HepG2 (cell line): Measurements from ENCODE around the gene ARMC2. TPM values are rescaled to one million over a fixed set of nuclear protein-coding genes. Genes with fewer than 3 reads are reported as not detected.

Experiments used
- BRCA1 ChIP-seq: sonication (generic); formaldehyde crosslinking; IDR thresholded peaks from 2 replicates; pipeline ENCODE4 v1.4.0; 2020; ENCODE audit warnings: missing genetic modification reagents
- CBX5 ChIP-seq: sonication (generic); formaldehyde crosslinking; IDR thresholded peaks from 2 replicates; pipeline ENCODE4 v1.4.0; 2020; ENCODE audit warnings: missing genetic modification reagents, borderline replicate concordance
- FOXK2 ChIP-seq: fragments of 450-650 bp; IDR thresholded peaks from 2 replicates; pipeline ENCODE4 v1.6.1; 2016
- FOXM1 ChIP-seq: sonication (generic); formaldehyde crosslinking; IDR thresholded peaks from 2 replicates; pipeline ENCODE4 v1.5.0; 2020; ENCODE audit warnings: missing genetic modification reagents
- GABPB1 ChIP-seq: IDR thresholded peaks from 2 replicates; pipeline ENCODE4 v1.6.1; 2016; ENCODE audit warnings: mild to moderate bottlenecking, missing genetic modification reagents, moderate library complexity, missing compliant biosample characterization
- JUN ChIP-seq: sonication (generic); formaldehyde crosslinking; IDR thresholded peaks from 2 replicates; pipeline ENCODE4 v1.4.0; 2020; ENCODE audit warnings: mild to moderate bottlenecking, missing genetic modification reagents
- MED13 ChIP-seq: sonication (generic); formaldehyde crosslinking; IDR thresholded peaks from 2 replicates; pipeline ENCODE4 v1.5.0; 2020; ENCODE audit warnings: missing genetic modification reagents
- MLLT10 ChIP-seq: sonication (generic); formaldehyde crosslinking; IDR thresholded peaks from 2 replicates; pipeline ENCODE4 v1.4.0; 2020; ENCODE audit warnings: missing genetic modification reagents
- MTF1 ChIP-seq: sonication (generic); formaldehyde crosslinking; IDR thresholded peaks from 2 replicates; pipeline ENCODE4 v1.5.0; 2020; ENCODE audit warnings: missing genetic modification reagents
- NRL ChIP-seq: sonication (generic); formaldehyde crosslinking; IDR thresholded peaks from 2 replicates; pipeline ENCODE4 v1.5.0; 2020; ENCODE audit warnings: missing genetic modification reagents, mild to moderate bottlenecking, moderate library complexity, borderline replicate concordance
- SMC3 ChIP-seq: IDR thresholded peaks from 2 replicates; pipeline ENCODE4 v1.6.1; 2011; ENCODE audit warnings: low read length, improper control_type of control experiment
- TBX3 ChIP-seq: fragments of 450-650 bp; IDR thresholded peaks from 2 replicates; pipeline ENCODE4 v1.6.1; 2017; ENCODE audit warnings: antibody characterized with exemption, mild to moderate bottlenecking, inconsistent platforms, borderline replicate concordance
- ZNF138 ChIP-seq: sonication (generic); formaldehyde crosslinking; IDR thresholded peaks from 2 replicates; pipeline ENCODE4 v1.5.0; 2020; ENCODE audit warnings: mild to moderate bottlenecking, low read depth, missing genetic modification reagents
- ZNF251 ChIP-seq: sonication (generic); formaldehyde crosslinking; IDR thresholded peaks from 2 replicates; pipeline ENCODE4 v1.9.0; 2021; ENCODE audit warnings: mild to moderate bottlenecking, missing genetic modification reagents
- ZNF510 ChIP-seq: sonication (generic); formaldehyde crosslinking; IDR thresholded peaks from 2 replicates; pipeline ENCODE4 v1.4.0; 2020; ENCODE audit warnings: low read depth, mild to moderate bottlenecking, missing genetic modification reagents
- ZNF792 ChIP-seq: IDR thresholded peaks from 2 replicates; pipeline ENCODE4 v1.6.1; 2016
- ZNF839 ChIP-seq: sonication (generic); formaldehyde crosslinking; IDR thresholded peaks from 2 replicates; pipeline ENCODE4 v1.4.0; 2020; ENCODE audit warnings: missing genetic modification reagents, mild to moderate bottlenecking, borderline replicate concordance
- polyA plus RNA-seq, 8 experiments: library from polyadenylated mRNA; depleted of rRNA in 3 of 8; stranded (reverse) in 7 of 8; unstranded in 1 of 8; fragments of >200 nt; fragmentation: Illumina TruSeq in 4 of 8; extraction: Trizol in 4 of 8; gene quantifications; 2 replicates each; pipeline versions ENCODE4 v1.2.1 to v1.2.3, GENCODE V29; 2011 to 2016; ENCODE audit warnings: low read depth in 4 of 8, missing spikeins in 1 of 8, mixed read lengths in 1 of 8; ENCODE audit not compliant: insufficient read depth in 1 of 8
- total RNA-seq, 5 experiments: library from RNA; depleted of rRNA; stranded (reverse); fragments of >200 nt; fragmentation: Illumina TruSeq; extraction: Trizol; gene quantifications; 2 replicates each; pipeline ENCODE4 v1.2.3, GENCODE V29; 2016; ENCODE audit warnings: low read depth in 1 of 5
- TF ChIP-seq, protein P1 (sequence below): sonication (generic); formaldehyde crosslinking; IDR thresholded peaks from 2 replicates; pipeline ENCODE4 v1.5.0; 2020; ENCODE audit warnings: mild to moderate bottlenecking, missing genetic modification reagents, borderline replicate concordance
- TF ChIP-seq, protein P2 (sequence below): sonication (generic); formaldehyde crosslinking; IDR thresholded peaks from 2 replicates; pipeline ENCODE4 v1.9.0; 2021; ENCODE audit warnings: missing genetic modification reagents, borderline replicate concordance
- TF ChIP-seq, protein P3 (sequence below): sonication (generic); formaldehyde crosslinking; conservative IDR thresholded peaks from 2 replicates; pipeline ENCODE4 v1.4.0; 2020; ENCODE audit warnings: missing genetic modification reagents
- TF ChIP-seq, protein P4 (sequence below): sonication (generic); formaldehyde crosslinking; IDR thresholded peaks from 2 replicates; pipeline ENCODE4 v1.5.0; 2020; ENCODE audit warnings: missing genetic modification reagents

The ARMC2 gene
- total and polyA plus RNA-seq, 2 of the 13 experiments (the other 11 are each of a cell fraction or from before 2014, with no cell fraction given), result 1.4 to 3.2 TPM

DNA sequence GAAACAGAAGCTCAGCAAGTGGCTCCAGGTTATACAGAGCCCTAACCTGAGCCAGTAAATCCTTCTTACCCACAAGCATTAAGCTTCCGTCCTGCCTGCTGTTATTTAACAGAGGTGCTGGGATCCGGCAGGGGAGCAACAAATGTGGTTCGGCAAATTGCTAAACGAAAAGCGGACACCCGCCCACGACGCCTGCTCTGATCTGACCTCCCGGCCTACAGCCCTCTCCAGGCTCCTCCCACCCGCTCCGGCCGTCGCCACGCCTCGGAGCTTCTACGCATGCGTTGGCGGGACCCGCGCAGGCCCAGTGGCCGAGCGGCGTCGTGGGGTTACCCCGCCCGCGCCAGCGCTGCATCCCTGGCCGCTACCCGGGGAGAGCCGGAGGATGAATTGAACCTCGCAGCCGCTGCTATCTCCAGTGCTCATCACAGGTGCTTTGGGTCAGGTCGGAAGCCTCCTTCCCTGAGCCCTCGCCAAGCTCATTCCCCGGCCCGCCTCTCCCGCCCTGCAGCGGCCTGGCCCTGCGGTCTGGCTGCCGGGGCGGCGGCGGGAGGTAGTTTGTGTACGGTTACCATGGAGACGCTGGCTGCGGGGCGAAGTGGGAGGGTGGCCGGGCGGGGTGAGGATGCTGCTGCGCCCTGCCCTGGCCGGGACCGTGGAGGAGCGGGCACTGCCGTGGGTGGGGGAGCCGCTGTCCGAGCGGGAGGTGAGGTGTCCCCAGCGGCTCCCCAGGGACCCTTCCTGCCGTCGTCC, at the start of gene ARMC2 (continued):
- TF ChIP-seq, protein P1, sequence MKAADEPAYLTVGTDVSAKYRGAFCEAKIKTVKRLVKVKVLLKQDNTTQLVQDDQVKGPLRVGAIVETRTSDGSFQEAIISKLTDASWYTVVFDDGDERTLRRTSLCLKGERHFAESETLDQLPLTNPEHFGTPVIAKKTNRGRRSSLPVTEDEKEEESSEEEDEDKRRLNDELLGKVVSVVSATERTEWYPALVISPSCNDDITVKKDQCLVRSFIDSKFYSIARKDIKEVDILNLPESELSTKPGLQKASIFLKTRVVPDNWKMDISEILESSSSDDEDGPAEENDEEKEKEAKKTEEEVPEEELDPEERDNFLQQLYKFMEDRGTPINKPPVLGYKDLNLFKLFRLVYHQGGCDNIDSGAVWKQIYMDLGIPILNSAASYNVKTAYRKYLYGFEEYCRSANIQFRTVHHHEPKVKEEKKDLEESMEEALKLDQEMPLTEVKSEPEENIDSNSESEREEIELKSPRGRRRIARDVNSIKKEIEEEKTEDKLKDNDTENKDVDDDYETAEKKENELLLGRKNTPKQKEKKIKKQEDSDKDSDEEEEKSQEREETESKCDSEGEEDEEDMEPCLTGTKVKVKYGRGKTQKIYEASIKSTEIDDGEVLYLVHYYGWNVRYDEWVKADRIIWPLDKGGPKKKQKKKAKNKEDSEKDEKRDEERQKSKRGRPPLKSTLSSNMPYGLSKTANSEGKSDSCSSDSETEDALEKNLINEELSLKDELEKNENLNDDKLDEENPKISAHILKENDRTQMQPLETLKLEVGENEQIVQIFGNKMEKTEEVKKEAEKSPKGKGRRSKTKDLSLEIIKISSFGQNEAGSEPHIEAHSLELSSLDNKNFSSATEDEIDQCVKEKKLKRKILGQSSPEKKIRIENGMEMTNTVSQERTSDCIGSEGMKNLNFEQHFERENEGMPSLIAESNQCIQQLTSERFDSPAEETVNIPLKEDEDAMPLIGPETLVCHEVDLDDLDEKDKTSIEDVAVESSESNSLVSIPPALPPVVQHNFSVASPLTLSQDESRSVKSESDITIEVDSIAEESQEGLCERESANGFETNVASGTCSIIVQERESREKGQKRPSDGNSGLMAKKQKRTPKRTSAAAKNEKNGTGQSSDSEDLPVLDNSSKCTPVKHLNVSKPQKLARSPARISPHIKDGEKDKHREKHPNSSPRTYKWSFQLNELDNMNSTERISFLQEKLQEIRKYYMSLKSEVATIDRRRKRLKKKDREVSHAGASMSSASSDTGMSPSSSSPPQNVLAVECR (CRISPR knock-in tag), result peak; percentile 95
- 0 out of 2 replicates have a peak, but pooled peaks have one; percentile 41 for TF ChIP-seq CBX5 (CRISPR knock-in tag)
- TF ChIP-seq MED13 (CRISPR knock-in tag), result no peak
- TF ChIP-seq, protein P2, sequence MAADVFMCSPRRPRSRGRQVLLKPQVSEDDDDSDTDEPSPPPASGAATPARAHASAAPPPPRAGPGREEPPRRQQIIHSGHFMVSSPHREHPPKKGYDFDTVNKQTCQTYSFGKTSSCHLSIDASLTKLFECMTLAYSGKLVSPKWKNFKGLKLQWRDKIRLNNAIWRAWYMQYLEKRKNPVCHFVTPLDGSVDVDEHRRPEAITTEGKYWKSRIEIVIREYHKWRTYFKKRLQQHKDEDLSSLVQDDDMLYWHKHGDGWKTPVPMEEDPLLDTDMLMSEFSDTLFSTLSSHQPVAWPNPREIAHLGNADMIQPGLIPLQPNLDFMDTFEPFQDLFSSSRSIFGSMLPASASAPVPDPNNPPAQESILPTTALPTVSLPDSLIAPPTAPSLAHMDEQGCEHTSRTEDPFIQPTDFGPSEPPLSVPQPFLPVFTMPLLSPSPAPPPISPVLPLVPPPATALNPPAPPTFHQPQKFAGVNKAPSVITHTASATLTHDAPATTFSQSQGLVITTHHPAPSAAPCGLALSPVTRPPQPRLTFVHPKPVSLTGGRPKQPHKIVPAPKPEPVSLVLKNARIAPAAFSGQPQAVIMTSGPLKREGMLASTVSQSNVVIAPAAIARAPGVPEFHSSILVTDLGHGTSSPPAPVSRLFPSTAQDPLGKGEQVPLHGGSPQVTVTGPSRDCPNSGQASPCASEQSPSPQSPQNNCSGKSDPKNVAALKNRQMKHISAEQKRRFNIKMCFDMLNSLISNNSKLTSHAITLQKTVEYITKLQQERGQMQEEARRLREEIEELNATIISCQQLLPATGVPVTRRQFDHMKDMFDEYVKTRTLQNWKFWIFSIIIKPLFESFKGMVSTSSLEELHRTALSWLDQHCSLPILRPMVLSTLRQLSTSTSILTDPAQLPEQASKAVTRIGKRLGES (CRISPR knock-in tag), result no peak
- peak; percentile 64; the same call in 1 of the 2 replicates for TF ChIP-seq ZNF792 (CRISPR knock-in tag)
- TF ChIP-seq, protein P3, sequence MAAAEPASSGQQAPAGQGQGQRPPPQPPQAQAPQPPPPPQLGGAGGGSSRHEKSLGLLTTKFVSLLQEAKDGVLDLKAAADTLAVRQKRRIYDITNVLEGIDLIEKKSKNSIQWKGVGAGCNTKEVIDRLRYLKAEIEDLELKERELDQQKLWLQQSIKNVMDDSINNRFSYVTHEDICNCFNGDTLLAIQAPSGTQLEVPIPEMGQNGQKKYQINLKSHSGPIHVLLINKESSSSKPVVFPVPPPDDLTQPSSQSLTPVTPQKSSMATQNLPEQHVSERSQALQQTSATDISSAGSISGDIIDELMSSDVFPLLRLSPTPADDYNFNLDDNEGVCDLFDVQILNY (CRISPR knock-in tag), result peak; percentile 52; the same call in 1 of the 2 replicates
- no peak for TF ChIP-seq ZNF251 (CRISPR knock-in tag)
- no peak for TF ChIP-seq BRCA1 (CRISPR knock-in tag)
- TF ChIP-seq SMC3, result no peak
- TF ChIP-seq TBX3, result no peak
- 0 out of 2 replicates have a peak, but pooled peaks have one; percentile 41 for TF ChIP-seq ZNF839 (CRISPR knock-in tag)
- no peak for TF ChIP-seq JUN (CRISPR knock-in tag)
- TF ChIP-seq GABPB1 (CRISPR knock-in tag), result peak; percentile 79; the same call in 1 of the 2 replicates
- no peak for TF ChIP-seq MLLT10 (CRISPR knock-in tag)
- TF ChIP-seq, protein P4, sequence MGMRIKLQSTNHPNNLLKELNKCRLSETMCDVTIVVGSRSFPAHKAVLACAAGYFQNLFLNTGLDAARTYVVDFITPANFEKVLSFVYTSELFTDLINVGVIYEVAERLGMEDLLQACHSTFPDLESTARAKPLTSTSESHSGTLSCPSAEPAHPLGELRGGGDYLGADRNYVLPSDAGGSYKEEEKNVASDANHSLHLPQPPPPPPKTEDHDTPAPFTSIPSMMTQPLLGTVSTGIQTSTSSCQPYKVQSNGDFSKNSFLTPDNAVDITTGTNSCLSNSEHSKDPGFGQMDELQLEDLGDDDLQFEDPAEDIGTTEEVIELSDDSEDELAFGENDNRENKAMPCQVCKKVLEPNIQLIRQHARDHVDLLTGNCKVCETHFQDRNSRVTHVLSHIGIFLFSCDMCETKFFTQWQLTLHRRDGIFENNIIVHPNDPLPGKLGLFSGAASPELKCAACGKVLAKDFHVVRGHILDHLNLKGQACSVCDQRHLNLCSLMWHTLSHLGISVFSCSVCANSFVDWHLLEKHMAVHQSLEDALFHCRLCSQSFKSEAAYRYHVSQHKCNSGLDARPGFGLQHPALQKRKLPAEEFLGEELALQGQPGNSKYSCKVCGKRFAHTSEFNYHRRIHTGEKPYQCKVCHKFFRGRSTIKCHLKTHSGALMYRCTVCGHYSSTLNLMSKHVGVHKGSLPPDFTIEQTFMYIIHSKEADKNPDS (CRISPR knock-in tag), result no peak
- TF ChIP-seq MTF1 (CRISPR knock-in tag), result no peak
- no peak for TF ChIP-seq FOXM1 (CRISPR knock-in tag)
- no peak; the same call in 1 of the 2 replicates for TF ChIP-seq ZNF138
- no peak for TF ChIP-seq FOXK2
- peak; percentile 86 for TF ChIP-seq NRL (CRISPR knock-in tag)
- no peak for TF ChIP-seq ZNF510 (CRISPR knock-in tag)
